ENCODE results near the gene WFDC8. TPM values are rescaled to one million over a fixed set of nuclear protein-coding genes. Genes with fewer than 3 reads are reported as not detected.

Gene WFDC8
- total RNA-seq, 1 donor from 2014 or later: not detected

- no peak for DNase-seq (ENCODE audit: low read depth)
- TF ChIP-seq CTCF (conservative IDR thresholded peaks at IDR 0.05; ENCODE audit: low read depth, low read length): no peak
- H3K4me3 ChIP-seq (ENCODE audit: low read depth, low read length): no peak overlapping the region
Observed at GRCh38 chr20:45509091-45509490, 70.0 kb downstream of the WFDC8 start.

GRCh38 chr20:45508068-45508886 is 70.8 kb downstream of the WFDC8 start:
- no peak for DNase-seq (ENCODE audit: low read depth)
- no peak overlapping the region for H3K4me3 ChIP-seq (ENCODE audit: low read depth, low read length)
- TF ChIP-seq CTCF (conservative IDR thresholded peaks at IDR 0.05; ENCODE audit: low read depth, low read length): no peak

DNA sequence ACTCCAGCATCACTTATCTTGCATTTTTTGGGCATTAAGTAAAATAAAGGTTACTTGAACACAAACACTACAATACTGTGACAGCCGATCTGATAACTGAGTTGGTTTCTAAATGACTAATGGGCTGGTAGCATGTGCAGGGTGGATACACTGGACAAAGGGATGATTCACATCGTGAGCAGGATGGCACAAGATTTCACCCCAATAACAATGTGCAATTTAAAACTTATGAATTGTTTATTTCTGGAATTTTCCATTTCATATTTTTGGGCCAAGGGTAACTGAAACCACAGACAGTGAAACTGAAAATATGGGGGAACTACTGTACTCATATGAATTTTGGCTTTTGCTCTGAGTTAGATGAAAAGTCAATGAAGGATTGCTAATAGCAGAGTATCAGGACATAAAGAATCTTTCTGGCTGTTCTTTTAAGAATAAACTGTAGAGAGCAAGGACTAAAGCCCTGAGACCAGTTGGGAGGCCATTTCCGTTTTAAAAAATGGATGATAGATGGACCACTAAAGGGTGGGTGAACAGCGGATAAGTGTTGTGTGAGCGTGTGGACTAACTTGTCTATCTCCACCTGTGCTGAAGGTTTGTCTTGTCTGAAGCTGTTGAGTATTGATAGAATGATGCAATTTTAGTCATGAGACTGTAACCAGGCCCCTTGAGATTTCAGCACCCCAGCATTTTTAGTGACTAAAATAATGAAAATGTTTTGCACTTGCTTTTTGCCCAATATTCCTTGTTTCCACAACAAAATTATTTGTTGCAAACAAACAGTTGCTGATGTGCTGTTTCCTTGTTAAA is 71.9 kb downstream of the WFDC8 start:
- DNase-seq (ENCODE audit: low read depth): no peak
- TF ChIP-seq CTCF (conservative IDR thresholded peaks at IDR 0.05; ENCODE audit: low read depth, low read length): no peak

GRCh38 chr20:45506398-45506797 is 72.7 kb downstream of the WFDC8 start:
- H3K4me3 ChIP-seq (ENCODE audit: low read depth, low read length): no peak overlapping the region
- TF ChIP-seq CTCF (conservative IDR thresholded peaks at IDR 0.05; ENCODE audit: low read depth, low read length): no peak
- DNase-seq (ENCODE audit: low read depth): no peak

More for the DNA sequence above, 71.9 kb downstream of the WFDC8 start:
- no peak overlapping the region for H3K4me3 ChIP-seq (ENCODE audit: low read depth, low read length)

DNA sequence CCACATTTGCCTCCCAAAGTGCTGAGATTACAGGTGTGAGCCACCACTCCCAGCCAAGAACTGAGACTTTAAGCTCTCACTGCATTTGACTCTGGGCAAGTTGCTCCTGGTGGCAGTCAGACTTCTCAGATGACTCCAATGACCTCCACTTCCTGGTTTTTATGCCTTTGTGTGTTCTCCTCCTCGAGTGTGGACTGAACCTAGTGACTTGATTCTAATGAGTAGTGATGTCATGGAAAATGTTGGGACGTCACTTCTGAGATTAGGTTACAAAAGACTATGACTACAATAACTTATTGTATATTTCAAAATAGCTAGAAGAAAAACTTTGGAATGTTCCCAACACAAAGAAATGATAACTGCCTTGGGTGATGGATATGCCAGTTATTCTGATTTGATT is 75.7 kb downstream of the WFDC8 start:
- TF ChIP-seq CTCF (conservative IDR thresholded peaks at IDR 0.05; ENCODE audit: low read depth, low read length): no peak
- DNase-seq (ENCODE audit: low read depth): no peak
- no peak overlapping the region for H3K4me3 ChIP-seq (ENCODE audit: low read depth, low read length)

DNA sequence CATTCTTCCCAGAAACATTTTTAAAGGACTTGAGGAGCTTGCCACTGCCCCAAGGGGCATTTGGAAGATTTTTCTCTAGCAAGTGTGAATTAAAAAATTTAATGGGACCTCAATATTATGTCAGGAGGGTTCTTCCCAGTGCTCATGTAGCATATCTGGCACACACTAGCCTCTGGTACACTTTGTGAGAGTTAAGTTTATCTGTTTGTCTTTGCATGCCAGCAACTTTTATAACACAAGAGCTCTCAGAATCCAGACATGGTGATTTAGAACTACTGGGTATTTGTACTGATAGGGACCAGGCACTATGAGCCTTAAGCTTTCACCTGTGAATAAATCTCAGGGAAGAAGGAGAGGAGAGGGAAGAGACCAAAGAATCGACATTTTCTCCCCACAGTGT is 76.5 kb downstream of the WFDC8 start:
- TF ChIP-seq CTCF (conservative IDR thresholded peaks at IDR 0.05; ENCODE audit: low read depth, low read length): no peak
- no peak overlapping the region for H3K4me3 ChIP-seq (ENCODE audit: low read depth, low read length)
- no peak for DNase-seq (ENCODE audit: low read depth)

Other genes starting within 250 kb of the WFDC8 start
- gene SDC4, start 230.9 kb downstream of the WFDC8 start, total RNA-seq: 153 and 239 TPM in 2 replicates
- 22.6 and 30.3 TPM in 2 replicates for gene SYS1, start 216.1 kb downstream of the WFDC8 start, total RNA-seq
- not detected in 2 replicates for gene TP53TG5, start 201.0 kb downstream of the WFDC8 start, total RNA-seq
- 49.6 and 55.2 TPM in 2 replicates for gene DBNDD2, start 171.0 kb downstream of the WFDC8 start, total RNA-seq
- gene PIGT, start 163.1 kb downstream of the WFDC8 start, total RNA-seq: 59.9 and 71.0 TPM in 2 replicates
- 14.7 and 53.3 TPM in 2 replicates for gene WFDC2, start 109.5 kb downstream of the WFDC8 start, total RNA-seq
- not detected in 2 replicates for gene SPINT3, start 63.7 kb downstream of the WFDC8 start, total RNA-seq
- gene WFDC6, start 39.8 kb downstream of the WFDC8 start, total RNA-seq: not detected in 2 replicates
- gene EPPIN, start 31.9 kb downstream of the WFDC8 start, total RNA-seq: not detected in 2 replicates
- gene WFDC10A, start 50.5 kb upstream of the WFDC8 start, total RNA-seq: not detected in 2 replicates
- gene WFDC9, start 52.0 kb upstream of the WFDC8 start, total RNA-seq: not detected in 2 replicates
- not detected in 2 replicates for gene WFDC11, start 91.0 kb upstream of the WFDC8 start, total RNA-seq
- gene WFDC13, start 122.8 kb upstream of the WFDC8 start, total RNA-seq: not detected in 2 replicates
- gene WFDC10B, start 125.7 kb upstream of the WFDC8 start, total RNA-seq: not detected in 2 replicates
- not detected in 2 replicates for gene SPINT4, start 143.1 kb upstream of the WFDC8 start, total RNA-seq
- gene WFDC3, start 212.6 kb upstream of the WFDC8 start, total RNA-seq: 0.43 and 0.69 TPM in 2 replicates
- gene DNTTIP1, start 212.7 kb upstream of the WFDC8 start, total RNA-seq: 23.1 and 34.7 TPM in 2 replicates
- gene UBE2C, start 233.4 kb upstream of the WFDC8 start, total RNA-seq: 345 and 447 TPM in 2 replicates
- not detected in 2 replicates for gene TNNC2, start 248.0 kb upstream of the WFDC8 start, total RNA-seq